IMR-90 (cell line): ENCODE measurements around the gene LIN7C. TPM values are rescaled to one million over a fixed set of nuclear protein-coding genes. Genes with fewer than 3 reads are reported as not detected.

Source experiments
- ATAC-seq: fragments of 200-7000 bp; cut with Tn5 transposase; 2 replicates; pipeline ENCODE4 v1.9.1; 2020; ENCODE audit warnings: low read depth, mild to moderate bottlenecking, moderate library complexity
- BruUV-seq: library from RNA; stranded (reverse); fragments of 400-500 nt; replicated peaks from 2 replicates; lab custom pipeline; 2021; lab: Mats Ljungman, UMichigan
- CTCF ChIA-PET: fragments of 300-600 bp; formaldehyde crosslinking; extraction: SDS; loops from one replicate; lab custom pipeline; 2021; ENCODE audit warnings: antibody characterized with exemption; lab: Yijun Ruan, JAX
- POLR2A ChIA-PET: fragments of 300-600 bp; sonication (Branson Sonifier 250); formaldehyde crosslinking; loops from one replicate; lab custom pipeline; 2022; ENCODE audit warnings: antibody characterized with exemption; ENCODE audit not compliant: unreplicated experiment; lab: Charles Lee
- DNase-seq: peaks from one replicate; pipeline ENCODE4 v3.0.0; 2013
- H2AFZ ChIP-seq: replicated peaks from 2 replicates; pipeline ENCODE3; 2013; ENCODE audit warnings: low read length, mild to moderate bottlenecking; ENCODE audit not compliant: poor library complexity
- H2AK5ac ChIP-seq: 2 replicates; pipeline ENCODE4 v1.6.1; 2013; ENCODE audit warnings: low read depth, low read length, inconsistent platforms
- H2AK9ac ChIP-seq: replicated peaks from 2 replicates; pipeline ENCODE3; 2013; ENCODE audit warnings: mild to moderate bottlenecking, low read depth, low read length, moderate library complexity; ENCODE audit not compliant: poor library complexity
- H2BK120ac ChIP-seq: 2 replicates; pipeline ENCODE4 v1.6.1; 2013; ENCODE audit warnings: low read depth, low read length, inconsistent platforms
- H2BK15ac ChIP-seq: 3 replicates; pipeline ENCODE4 v1.6.1; 2013; ENCODE audit warnings: low read depth, low read length, inconsistent platforms
- H2BK20ac ChIP-seq: 2 replicates; pipeline ENCODE4 v1.6.1; 2013; ENCODE audit warnings: low read depth, mild to moderate bottlenecking, inconsistent platforms, low read length, moderate library complexity
- H2BK5ac ChIP-seq: 2 replicates; pipeline ENCODE4 v1.6.1; 2013; ENCODE audit warnings: mild to moderate bottlenecking, low read depth, low read length, inconsistent platforms; ENCODE audit not compliant: poor library complexity, severe bottlenecking
- H3K14ac ChIP-seq: replicated peaks from 2 replicates; pipeline ENCODE4 v1.6.1; 2013; ENCODE audit warnings: low read depth, low read length, inconsistent platforms
- H3K18ac ChIP-seq: 2 replicates; pipeline ENCODE4 v1.6.1; 2013; ENCODE audit warnings: low read depth, low read length, control low read depth
- H3K23ac ChIP-seq: 2 replicates; pipeline ENCODE4 v1.6.1; 2013; ENCODE audit warnings: low read depth, low read length, inconsistent platforms
- H3K27ac ChIP-seq: 2 replicates; pipeline ENCODE4 v1.5.1; 2013; ENCODE audit warnings: mild to moderate bottlenecking, control low read depth, low read length; ENCODE audit not compliant: insufficient read depth
- H3K27me3 ChIP-seq: 2 replicates; pipeline ENCODE4 v1.6.1; 2013; ENCODE audit warnings: low read length; ENCODE audit not compliant: control insufficient read depth, insufficient read depth
- H3K36me3 ChIP-seq: 2 replicates; pipeline ENCODE4 v1.6.1; 2013; ENCODE audit warnings: low read length, mixed read lengths; ENCODE audit not compliant: control insufficient read depth, insufficient read depth
- H3K4ac ChIP-seq: 2 replicates; pipeline ENCODE4 v1.6.1; 2013; ENCODE audit warnings: low read depth, low read length, inconsistent platforms
- H3K4me1 ChIP-seq: 2 replicates; pipeline ENCODE4 v1.6.1; 2013; ENCODE audit warnings: low read length, mixed read lengths; ENCODE audit not compliant: control insufficient read depth, insufficient read depth
- H3K4me2 ChIP-seq: 2 replicates; pipeline ENCODE4 v1.6.1; 2013; ENCODE audit warnings: low read depth, mild to moderate bottlenecking, control low read depth, low read length, moderate library complexity
- H3K4me3 ChIP-seq: 2 replicates; pipeline ENCODE4 v1.5.1; 2013; ENCODE audit warnings: low read depth, mild to moderate bottlenecking, control low read depth, low read length, moderate library complexity; ENCODE audit not compliant: insufficient read depth
- H3K56ac ChIP-seq: 2 replicates; pipeline ENCODE4 v1.6.1; 2013; ENCODE audit warnings: low read length, inconsistent platforms; ENCODE audit not compliant: insufficient read depth; ENCODE audit errors: extremely low read depth
- H3K79me1 ChIP-seq, 2 experiments: 2 replicates each; pipeline ENCODE4 v1.6.1; 2013; ENCODE audit warnings: low read length in 2 of 2, inconsistent platforms in 1 of 2, low read depth in 1 of 2
- H3K9ac ChIP-seq: 2 replicates; pipeline ENCODE4 v1.6.1; 2013; ENCODE audit warnings: low read depth, low read length, control low read depth
- H3K9me1 ChIP-seq: 2 replicates; pipeline ENCODE4 v1.6.1; 2013; ENCODE audit warnings: low read length, inconsistent platforms; ENCODE audit not compliant: insufficient read depth
- H3K9me3 ChIP-seq: 2 replicates; pipeline ENCODE4 v1.6.1; 2013; ENCODE audit warnings: low read length; ENCODE audit not compliant: control insufficient read depth, insufficient read depth
- H4K20me1 ChIP-seq: 2 replicates; pipeline ENCODE4 v1.6.1; 2013; ENCODE audit warnings: low read length, inconsistent platforms; ENCODE audit not compliant: insufficient read depth
- H4K5ac ChIP-seq: 2 replicates; pipeline ENCODE4 v1.6.1; 2013; ENCODE audit warnings: mild to moderate bottlenecking, low read depth, low read length, control low read depth
- H4K8ac ChIP-seq, 2 experiments: 2 replicates each; pipeline ENCODE4 v1.6.1; 2013; ENCODE audit warnings: low read depth in 2 of 2, low read length in 2 of 2, control low read depth in 1 of 2, inconsistent platforms in 1 of 2
- H4K91ac ChIP-seq: 2 replicates; pipeline ENCODE4 v1.6.1; 2013; ENCODE audit warnings: low read depth, low read length, inconsistent platforms; ENCODE audit not compliant: insufficient read depth
- SMC3 ChIP-seq: fragments of 150-350 bp; IDR thresholded peaks from 2 replicates; pipeline ENCODE4 v1.6.1; 2016; ENCODE audit warnings: low read depth, mild to moderate bottlenecking, antibody characterized with exemption, low read length, moderate library complexity
- WGBS, 2 experiments: methylation state at CpG; one replicate each; pipeline versions ENCODE4 v1.1.5 to v1.1.7; 2013; ENCODE audit warnings: missing lambda C conversion rate in 2 of 2; ENCODE audit not compliant: insufficient read length in 1 of 2; ENCODE audit errors: extremely low coverage in 2 of 2; 5-methylcytosine and 5-hydroxymethylcytosine counted together
- dilution Hi-C: fragments of 300-500 bp; cut with HindIII; formaldehyde crosslinking; loops from one replicate; pipeline ENCODE4 v1.14.3; 2018; ENCODE audit warnings: low sequenced_read_pairs; ENCODE audit not compliant: unreplicated experiment
- in situ Hi-C: fragments of 300-500 bp; cut with MboI; formaldehyde crosslinking; loops from 3 replicates; pipeline ENCODE4 v1.14.3; 2019; ENCODE audit warnings: low sequenced_read_pairs, inconsistent platforms, mixed read lengths
- intact Hi-C: fragments of 100-400 bp; cut with micrococcal nuclease; formaldehyde crosslinking; loops from 2 replicates; pipeline ENCODE4 v1.10.0; 2022
- polyA plus RNA-seq, 3 experiments: library from polyadenylated mRNA; depleted of rRNA; stranded (reverse); fragments of >200 nt; gene quantifications; 2 replicates each; pipeline ENCODE4 v1.2.3, GENCODE V29; 2012; ENCODE audit warnings: low replicate concordance in 1 of 3
- total RNA-seq: library from RNA; depleted of rRNA; stranded (reverse); fragments of >200 nt; gene quantifications from 2 replicates; pipeline ENCODE4 v1.2.3, GENCODE V29; 2012

LIN7C gene
- total and polyA plus RNA-seq, 2 of the 4 experiments (the other 2 are of a cell fraction) = 12.2 to 25.5 TPM

- Histone ChIP-seq H3K18ac (no peak overlapping the region), H3K36me3 (no peaks in the 10 kb centered on the region), H3K9me1 (no peaks in the 10 kb centered on the region; the same call in 1 of the 2 replicates), H3K23ac (no peak overlapping the region), H3K79me1 (peaks cover 0 to 18% of the 10 kb centered on the region in 2 experiments; a peak in 2 of 4 replicates), H2BK120ac (no peak overlapping the region), H3K4me2 (no peak overlapping the region), H3K56ac (no peak overlapping the region), H2BK20ac (no peak overlapping the region), H4K20me1 (no peaks in the 10 kb centered on the region), H3K9ac (no peak overlapping the region), H3K4ac (no peak overlapping the region), H2AFZ (no peak overlapping the region), H3K27me3 (no peaks in the 10 kb centered on the region), H4K5ac (no peak overlapping the region), H2BK15ac (no peak overlapping the region), H2AK9ac (no peak overlapping the region), H2AK5ac (no peak overlapping the region), H3K4me3 (no peak overlapping the region), H3K27ac (no peak overlapping the region), H2BK5ac (no peak overlapping the region), H3K4me1 (peaks cover 5% of the 10 kb centered on the region; the same call in 1 of the 2 replicates), H3K9me3 (no peaks in the 10 kb centered on the region), H3K14ac (no peak overlapping the region), H4K91ac (no peak overlapping the region), H4K8ac (no peak overlapping the region)
- ChIA-PET CTCF (no interaction called here), POLR2A (no interaction called here)
- no CpG with 5 or more reads among the region's 6 CpGs for WGBS, 2 experiments
- intact Hi-C loops = no loop called here
- no TSS peak for BruUV-seq
- TF ChIP-seq SMC3 = no peak
- no peak for ATAC-seq
- dilution Hi-C loops = no loop called here
- no peak for DNase-seq
- in situ Hi-C loops = no loop called here
These were observed 47.4 kb downstream of the LIN7C start for GRCh38 chr11:27459191-27459590.
